Activated CD8-positive, alpha-beta memory T cell treated with anti-CD3 and anti-CD28 coated beads for 36 hours (primary cell): ENCODE measurements around the gene PRKACB. TPM values are rescaled to one million over a fixed set of nuclear protein-coding genes. Genes with fewer than 3 reads are reported as not detected.
"Not testable (repeated sequence)": the region's sequence is repeated elsewhere in the genome, so short reads cannot be mapped to it uniquely, and the experiment has no call there.

Experiments
- CTCF ChIA-PET: fragments of 350-600 bp; sonication (Branson Sonifier 250); formaldehyde crosslinking; loops from one replicate; lab custom pipeline; 2021; ENCODE audit warnings: antibody characterized with exemption; lab: Charles Lee
- POLR2A ChIA-PET: fragments of 350-600 bp; sonication (Branson Sonifier 250); formaldehyde crosslinking; loops from one replicate; lab custom pipeline; 2021; ENCODE audit warnings: antibody characterized with exemption; lab: Charles Lee
- total RNA-seq, 2 experiments: library from RNA; stranded (reverse); gene quantifications; one replicate each; pipeline ENCODE4 v1.2.3, GENCODE V29; 2021

Gene PRKACB
- total RNA-seq, 2 experiments from 2014 or later: 42.0 to 46.0 TPM

GRCh38 chr1:84199257-84199656 lies 55.2 kb downstream of the PRKACB start:
- POLR2A ChIA-PET: no interaction called here
- CTCF ChIA-PET: interaction anchor here (0.6 kb wide), 1 partner anchor 613 kb away, joined by 4 read pairs; no protein-coding TSS in a partner anchor

- CTCF ChIA-PET: no interaction called here
- POLR2A ChIA-PET: no interaction called here
These were observed 58.1 kb downstream of the PRKACB start for GRCh38 chr1:84202126-84202525.

GRCh38 chr1:84206375-84206774 lies 62.3 kb downstream of the PRKACB start:
- CTCF ChIA-PET: no interaction called here
- POLR2A ChIA-PET: no interaction called here

- POLR2A ChIA-PET: no interaction called here
- CTCF ChIA-PET: no interaction called here
These were observed 64.9 kb downstream of the PRKACB start for GRCh38 chr1:84208935-84209334.

- ChIA-PET POLR2A (no interaction called here), CTCF (interaction anchor here (0.8 kb wide), 1 partner anchor 98 kb away, joined by 5 read pairs; no protein-coding TSS in a partner anchor)
These were observed 70.3 kb downstream of the PRKACB start for GRCh38 chr1:84214115-84214956.

GRCh38 chr1:84217239-84217638 lies 73.2 kb downstream of the PRKACB start:
- ChIA-PET POLR2A (no interaction called here), CTCF (no interaction called here)

GRCh38 chr1:84223751-84224432 lies 79.8 kb downstream of the PRKACB start:
- POLR2A ChIA-PET: no interaction called here
- CTCF ChIA-PET: no interaction called here

GRCh38 chr1:84224905-84225304 lies 80.8 kb downstream of the PRKACB start:
- POLR2A ChIA-PET: no interaction called here
- CTCF ChIA-PET: no interaction called here

GRCh38 chr1:84225646-84226045 lies 81.6 kb downstream of the PRKACB start:
- ChIA-PET POLR2A (no interaction called here), CTCF (no interaction called here)

GRCh38 chr1:84232676-84233075 lies 88.6 kb downstream of the PRKACB start:
- CTCF ChIA-PET, POLR2A ChIA-PET: not testable (repeated sequence)

GRCh38 chr1:84236256-84236655 lies 92.2 kb downstream of the PRKACB start:
- CTCF ChIA-PET: no interaction called here
- POLR2A ChIA-PET: no interaction called here

- ChIA-PET POLR2A (interaction anchor here (0.5 kb wide), 1 partner anchor 191 kb away, joined by 4 read pairs; no protein-coding TSS in a partner anchor), CTCF (no interaction called here)
These were observed 98.6 kb downstream of the PRKACB start for GRCh38 chr1:84242641-84243040.

GRCh38 chr1:84245563-84245962 lies 101.5 kb downstream of the PRKACB start:
- ChIA-PET POLR2A (no interaction called here), CTCF (no interaction called here)

- CTCF ChIA-PET: no interaction called here
- POLR2A ChIA-PET: no interaction called here
These were observed 102.1 kb downstream of the PRKACB start for GRCh38 chr1:84246213-84246612.

GRCh38 chr1:84247425-84248220 lies 103.6 kb downstream of the PRKACB start:
- POLR2A ChIA-PET: no interaction called here
- CTCF ChIA-PET: no interaction called here

- ChIA-PET POLR2A (no interaction called here), CTCF (no interaction called here)
These were observed 106.6 kb downstream of the PRKACB start for GRCh38 chr1:84250668-84251067.

- POLR2A ChIA-PET: no interaction called here
- CTCF ChIA-PET: no interaction called here
These were observed 109.0 kb downstream of the PRKACB start for GRCh38 chr1:84253036-84253435.

- ChIA-PET CTCF (no interaction called here), POLR2A (no interaction called here)
These were observed 109.8 kb downstream of the PRKACB start for GRCh38 chr1:84253891-84254290.

GRCh38 chr1:84254703-84255238 lies 110.7 kb downstream of the PRKACB start:
- ChIA-PET CTCF (interaction anchor here (0.6 kb wide), 1 partner anchor 184 kb away, joined by 3 read pairs; no protein-coding TSS in a partner anchor), POLR2A (no interaction called here)

GRCh38 chr1:84255582-84255981 lies 111.5 kb downstream of the PRKACB start:
- ChIA-PET CTCF (no interaction called here), POLR2A (no interaction called here)
